Tibial artery (tissue), 4 donors: ENCODE measurements around the gene MTX3.

Experiments
- DNase-seq, 2 donors: peaks; one replicate each; pipeline ENCODE4 v3.0.0-alpha.2; 2019
- H3K27ac ChIP-seq, 2 donors: fragments of 200-600 bp; sonication (generic) in 1 of 2; 1 replicate in 1 of 2; 2 replicates in 1 of 2; pipeline ENCODE4 v1.5.1; 2018 to 2019; ENCODE audit warnings: mild to moderate bottlenecking in 1 of 2
- H3K27me3 ChIP-seq, 2 donors: fragments of 200-600 bp; sonication (generic) in 1 of 2; one replicate each; pipeline versions ENCODE4 v1.5.1 to v1.6.0; 2016 to 2019
- H3K36me3 ChIP-seq, 3 donors: fragments of 200-600 bp; sonication (generic) in 2 of 3; one replicate each; pipeline ENCODE4 v1.5.1; 2016 to 2019; ENCODE audit warnings: mild to moderate bottlenecking in 2 of 3
- H3K4me1 ChIP-seq, 4 donors: fragments of 200-600 bp; sonication (generic) in 2 of 4; 1 replicate in 3 of 4; 2 replicates in 1 of 4; pipeline ENCODE4 v1.5.1; 2016 to 2019
- H3K4me3 ChIP-seq, 2 donors: fragments of 200-600 bp; sonication (generic) in 1 of 2; 1 replicate in 1 of 2; 2 replicates in 1 of 2; pipeline ENCODE4 v1.5.1; 2018 to 2019; ENCODE audit warnings: mild to moderate bottlenecking in 2 of 2
- H3K9me3 ChIP-seq, 3 donors: fragments of 200-600 bp; sonication (generic) in 1 of 3; one replicate each; pipeline ENCODE4 v1.5.1; 2016 to 2019
- intact Hi-C: fragments of 100-400 bp; cut with DNase I; formaldehyde crosslinking; loops from one replicate; pipeline ENCODE4 v1.15.0; 2023; ENCODE audit warnings: low total_unique reads
- TF ChIP-seq, protein P1 (sequence below), 2 experiments: fragments of 200-600 bp in 1 of 2; fragments of 450-650 bp in 1 of 2; IDR thresholded peaks; one replicate each; pipeline ENCODE4 v1.5.1; 2017 to 2019; ENCODE audit warnings: antibody characterized with exemption in 2 of 2, mild to moderate bottlenecking in 1 of 2, moderate library complexity in 1 of 2

The MTX3 gene

DNA sequence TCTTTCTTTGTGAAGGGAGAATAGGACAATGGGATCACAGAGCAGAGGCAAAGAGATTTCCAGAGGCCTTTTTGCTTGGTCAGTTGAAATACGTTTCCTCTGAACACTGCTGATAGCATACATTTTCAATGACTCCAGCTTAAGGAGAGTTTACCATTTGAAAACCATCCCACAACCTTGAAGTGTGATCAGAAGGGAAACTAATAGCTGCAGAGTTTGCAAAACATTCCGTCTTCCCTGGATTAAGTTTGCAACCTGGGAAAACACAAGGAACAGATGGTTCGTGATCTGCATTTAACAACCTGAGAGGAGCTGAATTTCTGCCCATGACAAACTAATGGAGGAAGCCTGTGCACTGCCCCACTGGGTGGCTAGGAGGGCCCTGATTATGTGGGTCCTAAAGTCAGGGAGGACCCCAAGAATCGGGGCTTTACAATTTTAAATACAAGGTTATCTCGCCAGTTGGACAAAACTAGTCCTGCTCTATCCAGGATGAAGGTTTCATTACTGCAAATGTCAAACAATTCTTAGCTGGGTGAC is 35.6 kb downstream of the MTX3 start:
- Histone ChIP-seq H3K4me1 (no peaks in the 10 kb centered on the region), H3K4me3 (no peak overlapping the region), H3K27me3 (peaks cover 0 to 3% of the 10 kb centered on the region in 2 donors), H3K36me3 (no peaks in the 10 kb centered on the region), H3K27ac (no peak overlapping the region), H3K9me3 (peaks cover 0 to 5% (median 0%) of the 10 kb centered on the region in 3 donors)
- no peak for DNase-seq
- intact Hi-C loops: no loop called here
- TF ChIP-seq, protein P1, sequence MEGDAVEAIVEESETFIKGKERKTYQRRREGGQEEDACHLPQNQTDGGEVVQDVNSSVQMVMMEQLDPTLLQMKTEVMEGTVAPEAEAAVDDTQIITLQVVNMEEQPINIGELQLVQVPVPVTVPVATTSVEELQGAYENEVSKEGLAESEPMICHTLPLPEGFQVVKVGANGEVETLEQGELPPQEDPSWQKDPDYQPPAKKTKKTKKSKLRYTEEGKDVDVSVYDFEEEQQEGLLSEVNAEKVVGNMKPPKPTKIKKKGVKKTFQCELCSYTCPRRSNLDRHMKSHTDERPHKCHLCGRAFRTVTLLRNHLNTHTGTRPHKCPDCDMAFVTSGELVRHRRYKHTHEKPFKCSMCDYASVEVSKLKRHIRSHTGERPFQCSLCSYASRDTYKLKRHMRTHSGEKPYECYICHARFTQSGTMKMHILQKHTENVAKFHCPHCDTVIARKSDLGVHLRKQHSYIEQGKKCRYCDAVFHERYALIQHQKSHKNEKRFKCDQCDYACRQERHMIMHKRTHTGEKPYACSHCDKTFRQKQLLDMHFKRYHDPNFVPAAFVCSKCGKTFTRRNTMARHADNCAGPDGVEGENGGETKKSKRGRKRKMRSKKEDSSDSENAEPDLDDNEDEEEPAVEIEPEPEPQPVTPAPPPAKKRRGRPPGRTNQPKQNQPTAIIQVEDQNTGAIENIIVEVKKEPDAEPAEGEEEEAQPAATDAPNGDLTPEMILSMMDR (IDR thresholded peaks at IDR 0.05): no peak

GRCh38 chr5:79954620-79955019 is 36.4 kb downstream of the MTX3 start:
- TF ChIP-seq, protein P1 (IDR thresholded peaks at IDR 0.05): no peak
- intact Hi-C loops: no loop called here
- Histone ChIP-seq H3K4me3 (no peak overlapping the region), H3K27ac (no peak overlapping the region), H3K27me3 (peaks cover 0 to 3% of the 10 kb centered on the region in 2 donors), H3K9me3 (peaks cover 0 to 5% (median 0%) of the 10 kb centered on the region in 3 donors), H3K4me1 (no peaks in the 10 kb centered on the region), H3K36me3 (no peaks in the 10 kb centered on the region)
- DNase-seq: no peak

- intact Hi-C loops: no loop called here
Observed at GRCh38 chr5:79947567-79947966, 43.5 kb downstream of the MTX3 start.

DNA sequence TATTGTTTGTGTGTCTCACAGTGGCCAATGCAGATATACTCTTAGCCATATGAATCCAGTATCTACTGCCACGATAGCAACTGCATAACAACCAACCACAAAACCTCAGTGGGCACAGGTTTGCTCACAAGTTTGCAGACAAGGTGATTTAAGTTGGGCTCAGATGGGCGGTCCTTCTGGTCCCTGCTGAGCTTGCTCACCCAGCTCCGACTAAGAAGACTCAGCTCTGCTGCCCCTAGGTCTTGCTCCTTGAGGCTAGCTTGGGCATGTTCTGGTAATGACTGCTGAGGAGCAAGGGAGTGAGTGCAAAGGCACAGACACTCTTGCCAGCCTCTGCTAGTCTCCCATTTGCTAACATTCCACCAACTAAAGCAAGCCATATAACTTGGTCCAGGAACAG is 52.6 kb downstream of the MTX3 start:
- intact Hi-C loops: no loop called here

More at GRCh38 chr5:79947567-79947966, 43.5 kb downstream of the MTX3 start:
- TF ChIP-seq, protein P1 (IDR thresholded peaks at IDR 0.05): no peak
- Histone ChIP-seq H3K4me3 (no peak overlapping the region), H3K36me3 (no peaks in the 10 kb centered on the region), H3K27ac (no peak overlapping the region), H3K9me3 (no peaks in the 10 kb centered on the region), H3K4me1 (no peaks in the 10 kb centered on the region), H3K27me3 (no peaks in the 10 kb centered on the region)
- no peak for DNase-seq

GRCh38 chr5:79936646-79937216 is 54.3 kb downstream of the MTX3 start:
- intact Hi-C loops: no loop called here
- no peak for DNase-seq
- no peak overlapping the region for H3K27ac ChIP-seq

More for the DNA sequence above, 52.6 kb downstream of the MTX3 start:
- no peak overlapping the region for H3K27ac ChIP-seq
- no peaks in the 10 kb centered on the region for H3K9me3 ChIP-seq
- DNase-seq: no peak
- H3K27me3 ChIP-seq: peaks cover 0 to 2% of the 10 kb centered on the region in 2 donors
- H3K4me3 ChIP-seq: no peak overlapping the region
- TF ChIP-seq, protein P1 (IDR thresholded peaks at IDR 0.05): no peak
- no peaks in the 10 kb centered on the region for H3K4me1 ChIP-seq
- no peaks in the 10 kb centered on the region for H3K36me3 ChIP-seq

More at GRCh38 chr5:79936646-79937216, 54.3 kb downstream of the MTX3 start:
- H3K4me1 ChIP-seq: no peaks in the 10 kb centered on the region
- H3K9me3 ChIP-seq: no peaks in the 10 kb centered on the region
- TF ChIP-seq, protein P1 (IDR thresholded peaks at IDR 0.05): no peak
- peaks cover 0 to 2% of the 10 kb centered on the region in 2 donors for H3K27me3 ChIP-seq
- H3K36me3 ChIP-seq: no peaks in the 10 kb centered on the region
- no peak overlapping the region for H3K4me3 ChIP-seq
